GM21526 (cell line): ENCODE results near the gene ITPR3.

Experiments
- ATAC-seq: cut with Tn5 transposase; IDR thresholded peaks from one replicate; pipeline ENCODE4 v1.9.1; 2021; ENCODE audit warnings: moderate library complexity; ENCODE audit not compliant: unreplicated experiment, low FRiP score

Gene ITPR3

DNA sequence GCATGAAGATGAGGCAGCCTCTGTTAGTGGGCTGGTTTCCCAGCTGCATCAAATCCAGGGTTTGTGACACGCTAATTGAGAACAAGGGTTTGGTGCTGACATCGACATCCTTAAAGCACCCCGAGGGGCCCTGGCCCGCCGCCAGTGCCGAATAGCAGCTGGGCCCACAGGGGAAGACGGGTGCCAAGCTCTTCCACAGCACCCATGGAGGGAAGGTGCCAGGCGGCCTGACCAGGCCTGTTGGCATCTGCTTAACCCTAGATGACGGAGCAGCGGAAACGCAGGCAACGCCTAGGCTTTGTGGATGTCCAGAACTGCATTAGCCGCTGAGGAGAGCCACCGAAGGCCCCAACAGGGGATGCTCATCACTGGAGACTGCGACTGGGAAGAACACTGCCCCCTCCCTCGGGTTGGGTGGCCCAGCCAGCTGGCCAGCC, 74.3 kb downstream of the ITPR3 start:
- no peak for ATAC-seq

DNA sequence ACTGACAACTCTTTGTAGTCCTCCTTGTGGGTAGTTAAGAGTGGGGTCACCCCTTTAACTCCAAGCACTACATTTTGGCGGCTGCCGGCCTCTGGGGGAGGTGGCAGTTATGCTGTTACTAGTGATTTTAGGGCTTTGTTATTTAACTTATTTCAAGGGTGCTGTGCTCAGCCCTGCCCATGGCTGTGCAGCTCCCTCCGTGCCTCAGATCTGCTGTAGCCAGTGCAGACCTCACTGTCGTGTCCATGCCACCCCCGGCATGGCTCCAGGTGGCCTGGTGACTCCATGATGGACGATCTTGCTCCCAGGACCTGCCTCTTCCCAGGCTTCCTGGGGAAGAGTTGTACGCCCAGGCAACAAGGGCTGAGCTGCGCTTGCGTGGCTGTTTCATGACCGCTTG, 75.0 kb downstream of the ITPR3 start:
- no peak for ATAC-seq

DNA sequence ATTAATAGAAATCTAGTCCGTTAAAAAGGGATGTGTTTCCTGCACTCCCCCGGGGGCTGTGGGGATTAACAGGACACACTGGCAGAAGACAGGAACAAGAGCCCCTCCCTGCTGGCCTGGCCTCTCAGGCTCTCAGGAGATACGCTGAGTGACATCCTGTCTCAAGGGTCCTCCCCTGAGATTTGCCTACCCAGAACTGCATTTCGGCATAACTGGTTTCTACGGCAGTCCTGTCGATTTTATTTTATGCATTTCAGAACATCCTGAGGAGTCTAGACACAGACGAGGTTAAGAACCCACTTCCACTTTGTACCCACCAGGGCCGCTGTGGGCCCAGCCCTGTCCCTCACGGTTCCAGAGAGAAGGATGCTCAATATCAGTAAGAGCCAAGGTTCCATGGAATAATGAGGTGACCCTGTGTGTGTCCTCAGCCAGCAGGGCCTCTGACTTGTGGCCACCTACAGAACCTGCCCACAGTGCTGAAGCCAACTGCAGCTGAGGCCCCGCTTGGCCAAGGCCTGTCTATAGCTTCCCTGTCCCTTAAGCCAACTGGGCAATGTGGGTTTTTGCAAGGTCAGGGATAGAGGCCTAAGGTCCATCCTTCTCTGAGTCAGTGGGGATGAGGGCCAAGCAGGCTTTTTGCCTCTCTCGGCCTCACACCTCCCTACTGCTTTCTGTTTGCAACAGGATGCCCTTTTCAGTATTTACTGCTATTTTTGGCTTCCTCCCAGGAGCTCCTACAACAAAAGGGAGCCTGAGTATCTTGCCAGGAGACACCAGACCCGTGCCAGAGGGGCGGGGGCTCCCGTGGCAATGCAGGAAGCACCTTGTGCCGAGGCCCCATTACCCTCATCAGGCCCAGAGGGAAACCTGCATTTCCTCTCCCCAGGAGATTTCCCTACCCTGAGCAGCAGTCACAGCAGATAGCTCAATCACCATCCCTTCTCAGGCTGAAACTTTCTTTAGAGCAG, 75.7 kb downstream of the ITPR3 start:
- ATAC-seq: no peak

- no peak for ATAC-seq
These were observed 76.7 kb downstream of the ITPR3 start for GRCh38 chr6:33697845-33698244.

- ATAC-seq: no peak
These were observed 77.4 kb downstream of the ITPR3 start for GRCh38 chr6:33698494-33698893.

- no peak for ATAC-seq
These were observed 78.0 kb downstream of the ITPR3 start for GRCh38 chr6:33699131-33699530.

DNA sequence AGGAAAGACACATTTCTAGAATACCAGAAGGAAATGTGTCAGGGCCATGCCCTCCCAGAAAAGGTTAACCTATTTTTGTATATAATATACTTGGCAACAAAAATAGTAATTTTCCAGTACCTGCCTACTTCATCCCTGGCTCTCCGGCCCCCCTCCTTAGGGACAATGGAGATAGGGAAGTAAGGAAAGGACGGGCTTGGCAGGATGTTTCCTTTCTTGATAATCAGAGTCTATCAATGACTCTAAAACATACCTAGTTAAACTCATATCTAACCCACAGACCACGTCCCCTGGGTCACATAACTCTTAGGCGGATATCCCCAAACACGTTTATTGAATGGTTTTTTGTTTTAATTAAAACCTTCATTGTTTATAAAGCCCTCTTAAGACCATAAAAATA, 78.6 kb downstream of the ITPR3 start:
- ATAC-seq: no peak

DNA sequence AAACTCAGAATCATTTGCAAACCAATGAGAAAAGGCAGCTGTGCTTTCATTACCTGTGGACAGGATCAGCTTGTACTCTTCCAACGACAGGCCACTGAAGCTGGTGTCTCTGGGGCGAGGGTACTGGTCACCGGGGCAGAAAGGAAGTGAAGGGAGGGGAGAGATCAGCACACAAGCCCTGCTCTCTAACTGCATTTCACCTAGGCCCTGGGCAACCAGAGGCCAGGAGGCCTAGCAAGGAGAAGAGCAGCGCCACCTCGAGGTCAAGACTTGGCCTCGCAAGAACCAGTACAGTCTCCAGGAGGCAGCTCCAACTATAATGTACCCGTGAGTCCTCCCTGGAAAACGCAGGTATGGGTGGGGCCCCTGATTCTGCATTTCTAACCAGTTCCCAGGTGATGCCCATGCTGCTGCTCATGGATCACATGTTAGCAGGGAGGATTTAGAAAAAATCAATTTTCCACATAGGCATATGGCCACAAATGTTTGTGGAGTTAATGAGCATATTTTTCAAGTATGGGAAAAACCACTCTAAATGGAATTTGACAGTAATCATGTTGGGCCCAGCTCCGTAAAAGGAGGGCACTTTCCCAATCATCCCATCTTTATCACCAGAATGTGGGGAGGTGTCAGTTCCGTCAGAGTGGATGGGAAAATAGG, 79.4 kb downstream of the ITPR3 start:
- no peak for ATAC-seq

DNA sequence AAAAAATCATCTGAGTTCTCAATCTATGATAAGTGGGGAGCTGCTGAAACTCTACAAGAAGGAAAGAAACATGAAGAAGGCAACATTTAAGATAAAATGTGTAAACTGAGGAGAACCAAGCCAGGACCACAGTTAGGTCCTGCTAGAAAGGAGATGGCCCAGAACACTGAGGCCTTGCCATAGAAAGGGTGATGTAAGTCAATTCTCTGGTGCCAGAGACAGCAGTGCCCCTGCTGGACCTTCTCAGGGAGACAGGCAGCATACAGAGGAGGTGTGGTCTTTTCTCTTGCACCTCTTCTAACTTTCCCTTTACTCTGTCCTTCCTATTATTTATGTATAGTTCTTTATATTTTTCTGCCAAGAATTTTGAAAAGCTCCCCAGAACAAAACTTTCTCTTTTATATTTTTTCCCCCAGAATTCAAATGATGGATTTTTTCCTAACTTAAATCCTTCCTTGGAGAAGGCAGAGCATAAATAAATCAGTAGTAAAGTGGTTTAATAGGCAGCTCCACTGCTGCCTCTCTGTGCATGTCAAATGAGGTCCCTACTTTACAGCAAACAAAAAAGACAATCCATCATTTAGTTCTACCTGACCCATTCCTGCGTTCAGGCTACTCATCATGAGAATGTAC, 81.3 kb downstream of the ITPR3 start:
- ATAC-seq: no peak

GRCh38 chr6:33704215-33705066, 83.3 kb downstream of the ITPR3 start:
- no peak for ATAC-seq

DNA sequence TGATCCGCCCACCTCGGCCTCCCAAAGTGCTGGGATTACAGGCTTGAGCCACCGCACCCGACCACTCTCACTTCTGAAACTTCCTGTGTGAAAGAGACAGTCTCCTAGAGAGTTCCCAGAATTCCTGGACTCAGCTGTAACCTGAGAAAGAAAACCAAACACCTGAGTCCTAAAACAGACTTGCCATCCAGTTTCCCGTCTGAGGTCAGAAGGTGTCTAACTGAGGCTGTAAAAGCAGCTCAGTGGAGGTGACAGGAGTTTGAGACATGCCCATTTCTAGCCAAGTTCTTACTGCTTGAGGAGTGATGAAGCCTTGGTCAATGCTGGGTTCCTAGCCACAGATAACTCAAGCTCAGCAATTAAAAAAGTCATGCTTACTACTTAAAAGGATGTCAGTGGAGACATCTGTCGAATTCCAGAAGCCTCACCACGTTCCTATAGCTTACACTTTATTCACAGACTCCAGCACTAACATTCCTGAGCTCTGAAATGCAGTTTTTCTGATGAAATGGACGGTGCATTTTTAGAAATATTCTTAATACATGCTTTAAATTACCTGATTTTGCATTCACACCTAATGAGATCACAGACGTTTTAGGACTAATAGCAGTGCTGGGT, 84.3 kb downstream of the ITPR3 start:
- no peak for ATAC-seq

GRCh38 chr6:33705955-33706725, 85.0 kb downstream of the ITPR3 start:
- ATAC-seq: no peak

DNA sequence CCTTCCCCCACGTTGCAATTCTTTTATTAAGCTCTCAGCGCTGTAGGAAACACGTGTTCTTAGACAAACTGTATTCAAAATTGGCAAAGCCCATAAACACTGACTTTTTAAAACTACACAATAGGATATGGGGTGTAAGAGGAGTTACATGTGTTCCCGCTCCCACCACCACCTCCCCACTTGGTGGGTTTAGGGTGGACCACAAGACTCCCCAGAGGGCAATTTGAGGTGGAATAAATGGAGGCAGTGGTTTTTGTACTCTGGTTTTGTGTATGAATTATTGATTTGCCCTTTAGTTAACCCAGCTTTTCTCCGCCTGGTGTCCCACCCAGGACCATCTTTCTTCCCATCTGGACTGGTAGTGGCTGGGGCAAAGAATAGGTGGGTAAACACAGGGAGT, 86.6 kb downstream of the ITPR3 start:
- ATAC-seq: no peak

DNA sequence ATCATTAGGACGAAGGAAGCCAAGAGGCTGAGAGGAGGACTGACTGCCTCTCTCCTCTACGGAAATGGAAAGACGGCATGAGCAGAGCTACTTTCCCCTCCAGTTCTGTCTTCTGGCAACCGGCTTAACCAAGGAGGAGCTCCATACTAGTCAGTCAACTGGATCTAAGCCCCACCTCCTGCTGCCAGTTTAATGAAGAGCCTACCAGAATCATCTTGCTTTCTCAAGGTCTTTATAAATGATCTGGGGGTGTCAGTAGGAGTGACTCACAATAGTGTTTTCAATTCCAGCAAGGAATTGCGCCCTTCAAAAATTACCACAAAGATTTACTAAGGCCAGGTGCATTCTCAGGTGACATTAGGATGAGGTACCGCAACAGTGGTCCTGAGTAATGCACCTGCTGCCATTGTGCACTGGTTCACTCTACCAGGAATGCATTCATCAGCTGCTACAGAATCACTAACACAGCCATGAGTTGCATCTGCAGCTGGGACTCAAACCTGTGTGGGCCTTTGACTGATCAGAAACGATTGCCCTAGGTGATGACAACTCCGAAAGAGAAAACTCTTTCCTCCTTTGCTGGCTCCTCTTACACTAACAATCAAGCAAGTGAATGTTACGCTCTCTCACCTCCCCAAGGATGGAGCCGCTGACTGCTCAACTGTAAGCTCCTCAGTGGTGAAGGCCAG, 87.5 kb downstream of the ITPR3 start:
- ATAC-seq: no peak

- ATAC-seq: no peak
These were observed 88.6 kb downstream of the ITPR3 start for GRCh38 chr6:33709605-33710295.

DNA sequence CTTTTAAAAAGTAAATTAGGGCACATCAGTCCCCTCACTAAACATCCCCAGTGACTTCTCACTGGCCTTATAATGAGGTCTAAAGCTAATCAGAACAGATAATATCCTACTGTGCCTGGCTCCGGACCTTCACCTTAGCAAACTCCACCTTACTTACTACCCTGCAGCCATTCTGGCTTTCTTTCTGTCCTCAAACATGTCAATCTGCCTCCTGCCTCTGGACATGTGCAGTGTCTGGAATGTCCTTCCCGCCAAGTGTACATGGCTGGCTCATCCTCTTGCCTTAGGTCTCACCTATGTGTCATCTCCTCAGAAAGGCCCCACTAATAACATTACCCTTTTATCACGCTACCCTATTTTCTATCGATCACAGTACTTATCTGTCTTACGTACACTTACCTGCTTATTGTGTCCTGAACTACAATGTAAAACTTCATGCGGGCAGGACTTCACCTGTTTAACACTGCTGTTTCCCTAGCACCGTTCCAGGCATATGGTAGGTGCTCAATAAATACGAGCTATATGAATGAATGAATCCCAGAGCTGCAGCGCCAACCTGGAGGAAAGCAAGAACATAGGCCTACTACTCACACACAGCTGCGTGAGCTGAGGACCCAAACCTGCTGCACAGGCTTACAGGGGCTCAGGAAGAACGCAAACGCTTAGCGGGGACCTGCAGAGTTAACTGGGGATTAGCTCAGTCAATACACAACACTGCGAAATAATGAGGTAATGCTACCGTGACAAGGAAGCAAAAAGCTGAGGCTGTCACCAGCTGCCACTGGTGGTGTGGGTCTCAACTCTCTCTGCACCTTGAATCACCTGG, 89.4 kb downstream of the ITPR3 start:
- ATAC-seq: no peak
